Measurements from ENCODE around the gene TRMT10A.

GRCh38 chr4:99585516-99585915 lies 21.7 kb upstream of the TRMT10A start:
- TF ChIP-seq CEBPB (IDR thresholded peaks at IDR 0.05; ENCODE audit: low read depth), result no peak
- TF ChIP-seq, protein P1, sequence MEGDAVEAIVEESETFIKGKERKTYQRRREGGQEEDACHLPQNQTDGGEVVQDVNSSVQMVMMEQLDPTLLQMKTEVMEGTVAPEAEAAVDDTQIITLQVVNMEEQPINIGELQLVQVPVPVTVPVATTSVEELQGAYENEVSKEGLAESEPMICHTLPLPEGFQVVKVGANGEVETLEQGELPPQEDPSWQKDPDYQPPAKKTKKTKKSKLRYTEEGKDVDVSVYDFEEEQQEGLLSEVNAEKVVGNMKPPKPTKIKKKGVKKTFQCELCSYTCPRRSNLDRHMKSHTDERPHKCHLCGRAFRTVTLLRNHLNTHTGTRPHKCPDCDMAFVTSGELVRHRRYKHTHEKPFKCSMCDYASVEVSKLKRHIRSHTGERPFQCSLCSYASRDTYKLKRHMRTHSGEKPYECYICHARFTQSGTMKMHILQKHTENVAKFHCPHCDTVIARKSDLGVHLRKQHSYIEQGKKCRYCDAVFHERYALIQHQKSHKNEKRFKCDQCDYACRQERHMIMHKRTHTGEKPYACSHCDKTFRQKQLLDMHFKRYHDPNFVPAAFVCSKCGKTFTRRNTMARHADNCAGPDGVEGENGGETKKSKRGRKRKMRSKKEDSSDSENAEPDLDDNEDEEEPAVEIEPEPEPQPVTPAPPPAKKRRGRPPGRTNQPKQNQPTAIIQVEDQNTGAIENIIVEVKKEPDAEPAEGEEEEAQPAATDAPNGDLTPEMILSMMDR (IDR thresholded peaks at IDR 0.05 in 2 of 3, conservative IDR thresholded peaks at IDR 0.05 in 1 of 3; ENCODE audit: borderline replicate concordance in 1 of 3, insufficient read depth in 1 of 3, low read depth in 2 of 3, low read length in 2 of 3), result no peak
- TF ChIP-seq FOSL1 (IDR thresholded peaks at IDR 0.05; ENCODE audit: low read depth), result no peak
- no peak for TF ChIP-seq EZH2 (IDR thresholded peaks at IDR 0.05)
- no peak for TF ChIP-seq JUND (IDR thresholded peaks at IDR 0.05)
- TF ChIP-seq YY1 (IDR thresholded peaks at IDR 0.05; ENCODE audit: extremely low read depth, insufficient replicate concordance, low read depth, low read length), result no peak
- TF ChIP-seq, protein P2, sequence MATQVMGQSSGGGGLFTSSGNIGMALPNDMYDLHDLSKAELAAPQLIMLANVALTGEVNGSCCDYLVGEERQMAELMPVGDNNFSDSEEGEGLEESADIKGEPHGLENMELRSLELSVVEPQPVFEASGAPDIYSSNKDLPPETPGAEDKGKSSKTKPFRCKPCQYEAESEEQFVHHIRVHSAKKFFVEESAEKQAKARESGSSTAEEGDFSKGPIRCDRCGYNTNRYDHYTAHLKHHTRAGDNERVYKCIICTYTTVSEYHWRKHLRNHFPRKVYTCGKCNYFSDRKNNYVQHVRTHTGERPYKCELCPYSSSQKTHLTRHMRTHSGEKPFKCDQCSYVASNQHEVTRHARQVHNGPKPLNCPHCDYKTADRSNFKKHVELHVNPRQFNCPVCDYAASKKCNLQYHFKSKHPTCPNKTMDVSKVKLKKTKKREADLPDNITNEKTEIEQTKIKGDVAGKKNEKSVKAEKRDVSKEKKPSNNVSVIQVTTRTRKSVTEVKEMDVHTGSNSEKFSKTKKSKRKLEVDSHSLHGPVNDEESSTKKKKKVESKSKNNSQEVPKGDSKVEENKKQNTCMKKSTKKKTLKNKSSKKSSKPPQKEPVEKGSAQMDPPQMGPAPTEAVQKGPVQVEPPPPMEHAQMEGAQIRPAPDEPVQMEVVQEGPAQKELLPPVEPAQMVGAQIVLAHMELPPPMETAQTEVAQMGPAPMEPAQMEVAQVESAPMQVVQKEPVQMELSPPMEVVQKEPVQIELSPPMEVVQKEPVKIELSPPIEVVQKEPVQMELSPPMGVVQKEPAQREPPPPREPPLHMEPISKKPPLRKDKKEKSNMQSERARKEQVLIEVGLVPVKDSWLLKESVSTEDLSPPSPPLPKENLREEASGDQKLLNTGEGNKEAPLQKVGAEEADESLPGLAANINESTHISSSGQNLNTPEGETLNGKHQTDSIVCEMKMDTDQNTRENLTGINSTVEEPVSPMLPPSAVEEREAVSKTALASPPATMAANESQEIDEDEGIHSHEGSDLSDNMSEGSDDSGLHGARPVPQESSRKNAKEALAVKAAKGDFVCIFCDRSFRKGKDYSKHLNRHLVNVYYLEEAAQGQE (IDR thresholded peaks at IDR 0.05; ENCODE audit: low read depth), result no peak
- TF ChIP-seq RAD21 (IDR thresholded peaks at IDR 0.05; ENCODE audit: low read depth), result no peak
- TF ChIP-seq, protein P3, sequence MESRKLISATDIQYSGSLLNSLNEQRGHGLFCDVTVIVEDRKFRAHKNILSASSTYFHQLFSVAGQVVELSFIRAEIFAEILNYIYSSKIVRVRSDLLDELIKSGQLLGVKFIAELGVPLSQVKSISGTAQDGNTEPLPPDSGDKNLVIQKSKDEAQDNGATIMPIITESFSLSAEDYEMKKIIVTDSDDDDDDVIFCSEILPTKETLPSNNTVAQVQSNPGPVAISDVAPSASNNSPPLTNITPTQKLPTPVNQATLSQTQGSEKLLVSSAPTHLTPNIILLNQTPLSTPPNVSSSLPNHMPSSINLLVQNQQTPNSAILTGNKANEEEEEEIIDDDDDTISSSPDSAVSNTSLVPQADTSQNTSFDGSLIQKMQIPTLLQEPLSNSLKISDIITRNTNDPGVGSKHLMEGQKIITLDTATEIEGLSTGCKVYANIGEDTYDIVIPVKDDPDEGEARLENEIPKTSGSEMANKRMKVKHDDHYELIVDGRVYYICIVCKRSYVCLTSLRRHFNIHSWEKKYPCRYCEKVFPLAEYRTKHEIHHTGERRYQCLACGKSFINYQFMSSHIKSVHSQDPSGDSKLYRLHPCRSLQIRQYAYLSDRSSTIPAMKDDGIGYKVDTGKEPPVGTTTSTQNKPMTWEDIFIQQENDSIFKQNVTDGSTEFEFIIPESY (IDR thresholded peaks at IDR 0.05; ENCODE audit: extremely low read depth, insufficient replicate concordance, low read length), result no peak
- TF ChIP-seq POLR2A (IDR thresholded peaks at IDR 0.05; ENCODE audit: borderline replicate concordance, extremely low read depth, insufficient read depth, insufficient read length), result no peak
- no peak for TF ChIP-seq POLR2AphosphoS5 (IDR thresholded peaks at IDR 0.05; ENCODE audit: low read depth, low read length)
- TF ChIP-seq SIN3A (IDR thresholded peaks at IDR 0.05; ENCODE audit: low read depth), result no peak
- no peak for TF ChIP-seq ZNF274 (IDR thresholded peaks at IDR 0.05; ENCODE audit: low read depth, low read length)

Data from HCT116 (cell line).